Panc1 (cell line): ENCODE results near the gene INF2. TPM values are rescaled to one million over a fixed set of nuclear protein-coding genes. Genes with fewer than 3 reads are reported as not detected.

Experiments
- ATAC-seq: fragments of 200-7000 bp; cut with Tn5 transposase; 2 replicates; pipeline ENCODE4 v1.9.1; 2020; ENCODE audit warnings: mild to moderate bottlenecking, moderate library complexity
- BruUV-seq: library from RNA; stranded (reverse); fragments of 400-500 nt; replicated peaks from 2 replicates; lab custom pipeline; 2021; lab: Mats Ljungman, UMichigan
- CTCF ChIA-PET: fragments of 300-600 bp; sonication (Branson Sonifier 250); formaldehyde crosslinking; loops from one replicate; lab custom pipeline; 2022; ENCODE audit warnings: antibody characterized with exemption; lab: Charles Lee
- POLR2A ChIA-PET: fragments of 300-600 bp; sonication (Branson Sonifier 250); formaldehyde crosslinking; loops from one replicate; lab custom pipeline; 2022; ENCODE audit warnings: antibody characterized with exemption; lab: Charles Lee
- DNase-seq: peaks from one replicate; pipeline ENCODE4 v3.0.0-alpha.2; 2010; ENCODE audit warnings: low read depth, low spot score
- H3K27ac ChIP-seq: 2 replicates; pipeline ENCODE4 v1.5.1; 2011; ENCODE audit warnings: mild to moderate bottlenecking, low read length, inconsistent platforms
- H3K27me3 ChIP-seq: fragments of 200-500 bp; sonication (Bioruptor generic); 2 replicates; pipeline ENCODE4 v1.6.0; 2014; ENCODE audit warnings: low read length, inconsistent platforms; ENCODE audit not compliant: control insufficient read depth, insufficient read depth
- H3K36me3 ChIP-seq: fragments of 200-500 bp; sonication (Bioruptor generic); 2 replicates; pipeline ENCODE4 v1.5.1; 2014; ENCODE audit warnings: inconsistent platforms, mild to moderate bottlenecking, low read length, moderate library complexity; ENCODE audit not compliant: control insufficient read depth, insufficient read depth
- H3K4me1 ChIP-seq: 2 replicates; pipeline ENCODE4 v1.5.1; 2011; ENCODE audit warnings: inconsistent platforms, mild to moderate bottlenecking, low read length, moderate library complexity; ENCODE audit not compliant: control insufficient read depth, insufficient read depth
- H3K4me3 ChIP-seq, 2 experiments: 2 replicates each; pipeline ENCODE4 v1.5.1; 2011 to 2012; ENCODE audit warnings: low read depth in 2 of 2, low read length in 2 of 2, mild to moderate bottlenecking in 2 of 2, inconsistent platforms in 1 of 2, moderate library complexity in 1 of 2
- H3K9me3 ChIP-seq: fragments of 200-500 bp; sonication (Bioruptor generic); 2 replicates; pipeline ENCODE4 v1.5.1; 2014; ENCODE audit warnings: low read depth, mild to moderate bottlenecking, inconsistent platforms, low read length, moderate library complexity; ENCODE audit not compliant: control insufficient read depth, insufficient read depth
- CTCF ChIP-seq: fragments of 450-650 bp; IDR thresholded peaks from 2 replicates; pipeline ENCODE4 v1.5.1; 2017; ENCODE audit warnings: mild to moderate bottlenecking
- POLR2AphosphoS5 ChIP-seq: IDR thresholded peaks from 2 replicates; pipeline ENCODE4 v1.6.1; 2012; ENCODE audit warnings: mild to moderate bottlenecking, low read depth, low read length, moderate library complexity
- REST ChIP-seq, 2 experiments: IDR thresholded peaks; 2 replicates each; pipeline ENCODE4 v1.6.1; 2011 to 2012; ENCODE audit warnings: low read depth in 2 of 2, control low read depth in 1 of 2, low read length in 1 of 2, mild to moderate bottlenecking in 1 of 2, moderate library complexity in 1 of 2; ENCODE audit not compliant: insufficient read depth in 1 of 2
- SIN3A ChIP-seq: IDR thresholded peaks from 2 replicates; pipeline ENCODE4 v1.6.1; 2012; ENCODE audit warnings: low read depth, mild to moderate bottlenecking, low read length, moderate library complexity, borderline replicate concordance; ENCODE audit not compliant: insufficient read depth
- TCF7L2 ChIP-seq: IDR thresholded peaks from 2 replicates; pipeline ENCODE4 v1.6.1; 2011; ENCODE audit warnings: mild to moderate bottlenecking, low read depth, low read length, inconsistent platforms
- in situ Hi-C: cut with HindIII; loops from 2 replicates; pipeline ENCODE4 v1.10.0; 2016; ENCODE audit warnings: low sequenced_read_pairs, low pct_unique_long_range_greater_than_20kb
- intact Hi-C: fragments of 100-400 bp; cut with micrococcal nuclease; formaldehyde crosslinking; loops from one replicate; pipeline ENCODE4 v1.10.0; 2022; ENCODE audit not compliant: unreplicated experiment
- total RNA-seq: library from RNA; stranded (reverse); gene quantifications from one replicate; pipeline ENCODE4 v1.2.1, GENCODE V29; 2021; ENCODE audit not compliant: unreplicated experiment

INF2 gene
- total RNA-seq, 1 experiment from 2014 or later, result 195 TPM

DNA sequence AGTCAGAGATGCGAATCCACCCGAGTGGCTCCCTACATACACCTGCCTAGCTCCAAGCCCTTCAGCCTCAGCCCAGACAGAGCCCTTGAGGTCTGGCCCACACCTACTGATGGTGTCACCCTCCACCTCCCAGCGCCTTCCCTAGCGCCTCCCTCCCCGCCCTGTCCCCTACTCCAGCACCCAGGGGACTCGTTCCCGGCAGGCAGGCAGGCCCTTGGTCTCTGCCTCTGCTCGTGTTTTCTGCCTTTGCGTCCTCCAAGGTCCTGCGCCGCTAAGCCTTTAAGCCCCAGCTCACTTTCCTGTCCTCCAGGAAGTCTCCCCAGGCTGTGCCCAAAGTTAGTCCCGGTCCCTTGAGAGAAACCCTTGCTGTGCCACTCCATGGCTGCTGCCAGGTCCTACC, 12.7 kb downstream of the INF2 start:
- intact Hi-C loops (no loop called here), in situ Hi-C loops (no loop called here)
- no peaks in the 10 kb centered on the region for H3K9me3 ChIP-seq
- no TSS peak for BruUV-seq
- CTCF ChIA-PET, result no interaction called here
- H3K36me3 ChIP-seq, result no peaks in the 10 kb centered on the region
- H3K4me3 ChIP-seq, result no peak overlapping the region
- POLR2A ChIA-PET, result no interaction called here
- TF ChIP-seq TCF7L2, result no peak
- no peak for TF ChIP-seq REST (IDR thresholded peaks at IDR 0.05; ENCODE audit: insufficient read depth in 1 of 2, low read depth in 2 of 2, low read length in 1 of 2)
- TF ChIP-seq POLR2AphosphoS5, result 0 out of 2 replicates have a peak, but pooled peaks have one; percentile 11
- no peak for TF ChIP-seq CTCF
- no peak for TF ChIP-seq SIN3A
- DNase-seq (no peak), ATAC-seq (no peak)
- peak overlapping the region; percentile 44; the same call in 1 of the 2 replicates for H3K27ac ChIP-seq
- no peaks in the 10 kb centered on the region for H3K27me3 ChIP-seq
- H3K4me1 ChIP-seq, result peaks cover 52% of the 10 kb centered on the region

- POLR2A ChIA-PET, result no interaction called here
- Histone ChIP-seq H3K27me3 (no peaks in the 10 kb centered on the region), H3K9me3 (no peaks in the 10 kb centered on the region), H3K36me3 (no peaks in the 10 kb centered on the region), H3K27ac (no peak overlapping the region), H3K4me1 (peaks cover 48% of the 10 kb centered on the region), H3K4me3 (no peak overlapping the region)
- in situ Hi-C loops (no loop called here), intact Hi-C loops (no loop called here)
- DNase-seq (no peak), ATAC-seq (no peak)
- BruUV-seq, result no TSS peak
- CTCF ChIA-PET, result interaction anchor here (0.8 kb wide), 1 partner anchor 24 kb away, joined by 3 read pairs; no protein-coding TSS in a partner anchor
- TF ChIP-seq TCF7L2, result no peak
- no peak for TF ChIP-seq REST (IDR thresholded peaks at IDR 0.05; ENCODE audit: insufficient read depth in 1 of 2, low read depth in 2 of 2, low read length in 1 of 2)
- TF ChIP-seq SIN3A, result no peak
- TF ChIP-seq POLR2AphosphoS5, result no peak
- no peak for TF ChIP-seq CTCF
Measured at GRCh38 chr14:104702673-104703072, 13.3 kb downstream of the INF2 start.
